BJ (cell line): ENCODE measurements around the gene RPAP3. TPM values are rescaled to one million over a fixed set of nuclear protein-coding genes. Genes with fewer than 3 reads are reported as not detected.
A peak's percentile ranks its signal among the peaks of the same experiment; 100 is the strongest.
"Not testable (repeated sequence)": the region's sequence is repeated elsewhere in the genome, so short reads cannot be mapped to it uniquely, and the experiment has no call there.

Experiments
- CTCF ChIA-PET: fragments of 350-600 bp; formaldehyde crosslinking; extraction: SDS; loops from one replicate; lab custom pipeline; 2021; ENCODE audit warnings: antibody characterized with exemption, inconsistent platforms; lab: Yijun Ruan, JAX
- POLR2A ChIA-PET: fragments of 300-600 bp; sonication (Branson Sonifier 250); formaldehyde crosslinking; extraction: SDS; loops from one replicate; lab custom pipeline; 2021; ENCODE audit warnings: antibody characterized with exemption; lab: Charles Lee
- DNase-seq: peaks from one replicate; pipeline ENCODE4 v3.0.0-alpha.2; 2011; ENCODE audit warnings: low read depth
- H3K27me3 ChIP-seq: 2 replicates; pipeline ENCODE4 v1.6.0; 2011; ENCODE audit warnings: low read length; ENCODE audit not compliant: control insufficient read depth, insufficient read depth
- H3K36me3 ChIP-seq: 2 replicates; pipeline ENCODE4 v1.5.1; 2011; ENCODE audit warnings: low read length; ENCODE audit not compliant: control insufficient read depth, insufficient read depth
- H3K4me3 ChIP-seq: 2 replicates; pipeline ENCODE4 v1.5.1; 2011; ENCODE audit warnings: low read depth, mild to moderate bottlenecking, control low read depth, low read length
- CTCF ChIP-seq: IDR thresholded peaks from 2 replicates; pipeline ENCODE4 v1.5.1; 2011; ENCODE audit warnings: low read depth, mild to moderate bottlenecking, control low read depth, inconsistent platforms, low read length, moderate library complexity; ENCODE audit not compliant: insufficient read depth
- polyA plus RNA-seq: library from polyadenylated mRNA; depleted of rRNA; stranded (reverse); fragments of >200 nt; gene quantifications from 2 replicates; pipeline ENCODE4 v1.2.3, GENCODE V29; 2011

The RPAP3 gene
- polyA plus RNA-seq, 1 experiment: 6.1 TPM

GRCh38 chr12:47672068-47672467, 33.8 kb downstream of the RPAP3 start:
- Histone ChIP-seq H3K36me3 (0 out of 2 replicates have a peak, but pooled peaks cover 1% of the 10 kb centered on the region), H3K27me3 (no peaks in the 10 kb centered on the region), H3K4me3 (no peak overlapping the region)
- POLR2A ChIA-PET: no interaction called here
- no peak for TF ChIP-seq CTCF
- no peak for DNase-seq
- CTCF ChIA-PET: no interaction called here

GRCh38 chr12:47667935-47668334, 37.9 kb downstream of the RPAP3 start:
- H3K36me3 ChIP-seq, H3K27me3 ChIP-seq, DNase-seq, H3K4me3 ChIP-seq, POLR2A ChIA-PET: not testable (repeated sequence)
- CTCF ChIA-PET: interaction anchor here (0.7 to 2.1 kb wide), 2 partner anchors 16 to 88 kb away, joined by 3 to 10 read pairs; no protein-coding TSS in a partner anchor

- H3K27me3 ChIP-seq: no peaks in the 10 kb centered on the region
- DNase-seq: no peak
- no peak overlapping the region for H3K4me3 ChIP-seq
- no peak for TF ChIP-seq CTCF
- CTCF ChIA-PET: interaction anchor here (0.8 to 1.9 kb wide), 8 partner anchors 12 to 619 kb away, joined by 3 to 9 read pairs (median 4); no protein-coding TSS in a partner anchor
- no peaks in the 10 kb centered on the region; the same call in 1 of the 2 replicates for H3K36me3 ChIP-seq
- POLR2A ChIA-PET: interaction anchor here (0.6 kb wide), 1 partner anchor 991 kb away, joined by 4 read pairs; no protein-coding TSS in a partner anchor
Observed at GRCh38 chr12:47652521-47653234, 53.2 kb downstream of the RPAP3 start.

GRCh38 chr12:47651368-47652254, 54.2 kb downstream of the RPAP3 start:
- H3K4me3 ChIP-seq: no peak overlapping the region
- ChIA-PET CTCF (interaction anchor here (0.6 to 3.1 kb wide), 23 partner anchors 10 to 618 kb away, joined by 3 to 14 read pairs (median 4); no protein-coding TSS in a partner anchor), POLR2A (interaction anchor here (0.6 kb wide), 1 partner anchor 992 kb away, joined by 4 read pairs; no protein-coding TSS in a partner anchor)
- no peak for DNase-seq
- no peaks in the 10 kb centered on the region; the same call in 1 of the 2 replicates for H3K36me3 ChIP-seq
- peak; percentile 69 for TF ChIP-seq CTCF
- no peaks in the 10 kb centered on the region for H3K27me3 ChIP-seq

- no peak for DNase-seq
- Histone ChIP-seq H3K27me3 (no peaks in the 10 kb centered on the region), H3K4me3 (no peak overlapping the region), H3K36me3 (no peaks in the 10 kb centered on the region; the same call in 1 of the 2 replicates)
- POLR2A ChIA-PET: no interaction called here
- no peak for TF ChIP-seq CTCF
- CTCF ChIA-PET: interaction anchor here (0.9 to 3.1 kb wide), 4 partner anchors 14 to 55 kb away, joined by 3 to 14 read pairs (median 8); no protein-coding TSS in a partner anchor
Observed at GRCh38 chr12:47650469-47650868, 55.4 kb downstream of the RPAP3 start.
